A673 (cell line): Measurements from ENCODE around the gene GRPEL2. TPM values are rescaled to one million over a fixed set of nuclear protein-coding genes. Genes with fewer than 3 reads are reported as not detected.

Source experiments
- BruUV-seq: library from RNA; stranded (reverse); fragments of 400-500 nt; replicated peaks from 2 replicates; lab custom pipeline; 2021; lab: Mats Ljungman, UMichigan
- CTCF ChIA-PET: fragments of 300-600 bp; sonication (Branson Sonifier 250); formaldehyde crosslinking; loops from one replicate; lab custom pipeline; 2022; ENCODE audit warnings: antibody characterized with exemption; lab: Charles Lee
- POLR2A ChIA-PET: fragments of 300-600 bp; sonication (Branson Sonifier 250); formaldehyde crosslinking; loops from one replicate; lab custom pipeline; 2022; ENCODE audit warnings: antibody characterized with exemption; ENCODE audit not compliant: low non-redundant PET; lab: Charles Lee
- DNase-seq: peaks from one replicate; pipeline ENCODE4 v3.0.0-alpha.2; 2015; ENCODE audit warnings: low spot score
- H3K27ac ChIP-seq: fragments of 200-600 bp; sonication (generic); 2 replicates; pipeline ENCODE4 v1.5.1; 2016; ENCODE audit warnings: mixed run types, low read depth, mild to moderate bottlenecking, mixed read lengths, antibody characterized with exemption, low read length; ENCODE audit not compliant: poor library complexity, severe bottlenecking
- H3K27me3 ChIP-seq: fragments of 200-600 bp; sonication (generic); replicated peaks from 2 replicates; pipeline ENCODE4 v1.6.1; 2017; ENCODE audit warnings: mixed run types, low read depth, mild to moderate bottlenecking, mixed read lengths, antibody characterized with exemption, low read length; ENCODE audit not compliant: insufficient read depth, poor library complexity
- H3K36me3 ChIP-seq: fragments of 200-600 bp; sonication (generic); 2 replicates; pipeline ENCODE4 v1.6.1; 2016; ENCODE audit warnings: mixed run types, mild to moderate bottlenecking, mixed read lengths, antibody characterized with exemption, low read length; ENCODE audit not compliant: insufficient read depth, poor library complexity, severe bottlenecking
- H3K4me1 ChIP-seq: fragments of 200-600 bp; sonication (generic); 2 replicates; pipeline ENCODE4 v1.6.1; 2017; ENCODE audit warnings: mixed run types, mild to moderate bottlenecking, mixed read lengths, antibody characterized with exemption, low read length; ENCODE audit not compliant: insufficient read depth, poor library complexity, severe bottlenecking
- H3K4me3 ChIP-seq: fragments of 200-600 bp; sonication (generic); 2 replicates; pipeline ENCODE4 v1.5.1; 2016; ENCODE audit warnings: low read depth, mixed run types, mild to moderate bottlenecking, mixed read lengths, low read length; ENCODE audit not compliant: poor library complexity, severe bottlenecking
- H3K9me3 ChIP-seq: fragments of 200-600 bp; sonication (generic); 2 replicates; pipeline ENCODE4 v1.6.1; 2016; ENCODE audit warnings: mixed run types, low read depth, mild to moderate bottlenecking, mixed read lengths, antibody characterized with exemption, low read length; ENCODE audit not compliant: poor library complexity, severe bottlenecking
- CTCF ChIP-seq: fragments of 300-800, 200-600 bp; sonication (generic); conservative IDR thresholded peaks from 2 replicates; pipeline ENCODE4 v1.5.1; 2017; ENCODE audit warnings: low read depth, mild to moderate bottlenecking, antibody characterized with exemption, low read length, moderate library complexity, mixed read lengths
- EZH2 ChIP-seq: fragments of 200-600 bp; sonication (generic); IDR thresholded peaks from 2 replicates; pipeline ENCODE4 v1.6.1; 2017; ENCODE audit warnings: borderline replicate concordance, low read depth, mild to moderate bottlenecking, mixed read lengths, antibody characterized with exemption, low read length; ENCODE audit not compliant: poor library complexity, severe bottlenecking
- intact Hi-C: fragments of 100-400 bp; cut with micrococcal nuclease; formaldehyde crosslinking; loops from one replicate; pipeline ENCODE4 v1.10.0; 2022; ENCODE audit not compliant: unreplicated experiment
- total RNA-seq: library from RNA; stranded (reverse); gene quantifications from 2 replicates; pipeline ENCODE4 v1.2.3, GENCODE V29; 2021

The GRPEL2 gene
- total RNA-seq, 1 experiment from 2014 or later, result 33.2 TPM

- POLR2A ChIA-PET, result no interaction called here
- TF ChIP-seq CTCF, result no peak
- no peaks in the 10 kb centered on the region for H3K36me3 ChIP-seq
- peaks cover 5% of the 10 kb centered on the region for H3K27me3 ChIP-seq
- H3K27ac ChIP-seq, result no peak overlapping the region
- CTCF ChIA-PET, result no interaction called here
- no peak overlapping the region for H3K4me3 ChIP-seq
- H3K4me1 ChIP-seq, result no peaks in the 10 kb centered on the region
- no peaks in the 10 kb centered on the region for H3K9me3 ChIP-seq
- BruUV-seq, result no TSS peak
- intact Hi-C loops, result no loop called here
- no peak for DNase-seq
Measured at GRCh38 chr5:149387081-149387631, 41.9 kb downstream of the GRPEL2 start.

- BruUV-seq, result no TSS peak
- Histone ChIP-seq H3K36me3 (no peaks in the 10 kb centered on the region), H3K27me3 (peaks cover 5% of the 10 kb centered on the region), H3K4me3 (no peak overlapping the region), H3K27ac (no peak overlapping the region), H3K4me1 (no peaks in the 10 kb centered on the region), H3K9me3 (no peaks in the 10 kb centered on the region)
- DNase-seq, result no peak
- no peak for TF ChIP-seq CTCF
- TF ChIP-seq EZH2, result no peak
- POLR2A ChIA-PET, result no interaction called here
- CTCF ChIA-PET, result no interaction called here
- intact Hi-C loops, result no loop called here
Measured at GRCh38 chr5:149387982-149388381, 42.7 kb downstream of the GRPEL2 start.

- H3K36me3 ChIP-seq, result no peaks in the 10 kb centered on the region
- intact Hi-C loops, result no loop called here
- CTCF ChIA-PET, result no interaction called here
- H3K4me1 ChIP-seq, result no peaks in the 10 kb centered on the region
- no peak overlapping the region for H3K4me3 ChIP-seq
- no peak overlapping the region for H3K27ac ChIP-seq
- peaks cover 5% of the 10 kb centered on the region for H3K27me3 ChIP-seq
- BruUV-seq, result no TSS peak
- no peak for TF ChIP-seq CTCF
- TF ChIP-seq EZH2, result no peak
- no peaks in the 10 kb centered on the region for H3K9me3 ChIP-seq
- POLR2A ChIA-PET, result no interaction called here
- DNase-seq, result no peak
Measured at GRCh38 chr5:149388498-149389190, 43.3 kb downstream of the GRPEL2 start.
